ENCODE measurements around the gene ZNF669.
"Not testable (repeated sequence)": the region's sequence is repeated elsewhere in the genome, so short reads cannot be mapped to it uniquely, and the experiment has no call there.

Gene ZNF669

GRCh38 chr1:247103859-247104591, at the start of gene ZNF669:
Gene ZNF669 (minus strand): TSS chr1:247104356. CDS start chr1:247104199, 157 bp downstream.
- peak; percentile 98 for DNase-seq

- no peak for DNase-seq
These were observed 43.6 kb upstream of the ZNF669 start for GRCh38 chr1:247147781-247148180.

- not testable (repeated sequence) for DNase-seq
These were observed 43.0 kb upstream of the ZNF669 start for GRCh38 chr1:247147120-247147519.

GRCh38 chr1:247146671-247147070, 42.5 kb upstream of the ZNF669 start:
- no peak for DNase-seq

GRCh38 chr1:247145279-247145678, 41.1 kb upstream of the ZNF669 start:
- no peak for DNase-seq

- not testable (repeated sequence) for DNase-seq
These were observed 35.4 kb upstream of the ZNF669 start for GRCh38 chr1:247139557-247139956.

- no peak for DNase-seq
These were observed 27.1 kb upstream of the ZNF669 start for GRCh38 chr1:247131236-247131635.

GRCh38 chr1:247127519-247128282, 23.5 kb upstream of the ZNF669 start:
- DNase-seq: not testable (repeated sequence)

GRCh38 chr1:247126601-247127000, 22.4 kb upstream of the ZNF669 start:
- DNase-seq: not testable (repeated sequence)

GRCh38 chr1:247126166-247126565, 22.0 kb upstream of the ZNF669 start:
- DNase-seq: not testable (repeated sequence)

GRCh38 chr1:247121382-247121781, 17.2 kb upstream of the ZNF669 start:
- DNase-seq: no peak

- not testable (repeated sequence) for DNase-seq
These were observed 16.2 kb upstream of the ZNF669 start for GRCh38 chr1:247120408-247120668.

GRCh38 chr1:247119600-247120407, 15.6 kb upstream of the ZNF669 start:
- DNase-seq: no peak

GRCh38 chr1:247118946-247119446, 14.8 kb upstream of the ZNF669 start:
- DNase-seq: peak; percentile 32

- DNase-seq: no peak
These were observed 11.4 kb upstream of the ZNF669 start for GRCh38 chr1:247115545-247115944.

- no peak for DNase-seq
These were observed 11.0 kb upstream of the ZNF669 start for GRCh38 chr1:247115141-247115510.

GRCh38 chr1:247114351-247115140, 10.4 kb upstream of the ZNF669 start:
- DNase-seq: no peak

- no peak for DNase-seq
These were observed 9.6 kb upstream of the ZNF669 start for GRCh38 chr1:247113733-247114271.

GRCh38 chr1:247113094-247113497, 8.9 kb upstream of the ZNF669 start:
- no peak for DNase-seq

- DNase-seq: no peak
These were observed 8.3 kb upstream of the ZNF669 start for GRCh38 chr1:247112479-247112781.

GRCh38 chr1:247111700-247112478, 7.7 kb upstream of the ZNF669 start:
- DNase-seq: peak; percentile 21

- DNase-seq: no peak
These were observed 7.1 kb upstream of the ZNF669 start for GRCh38 chr1:247111259-247111699.
